Tibial nerve (tissue), 4 donors: ENCODE results near the gene GALNT18. TPM values are rescaled to one million over a fixed set of nuclear protein-coding genes. Genes with fewer than 3 reads are reported as not detected.

Source experiments
- DNase-seq, 2 donors: peaks; one replicate each; pipeline ENCODE4 v3.0.0-alpha.2; 2019; ENCODE audit warnings: low spot score in 2 of 2
- H3K27ac ChIP-seq, 4 donors: fragments of 200-600 bp; sonication (generic) in 3 of 4; one replicate each; pipeline ENCODE4 v1.5.1; 2017 to 2019; ENCODE audit warnings: mild to moderate bottlenecking in 1 of 4
- H3K27me3 ChIP-seq, 2 donors: fragments of 200-600 bp; sonication (generic) in 1 of 2; one replicate each; pipeline versions ENCODE4 v1.5.1 to v1.6.0; 2017 to 2019
- H3K36me3 ChIP-seq, 3 donors: fragments of 200-600 bp; sonication (generic); one replicate each; pipeline ENCODE4 v1.5.1; 2018 to 2019
- H3K4me1 ChIP-seq, 4 donors: fragments of 200-600 bp; sonication (generic) in 3 of 4; one replicate each; pipeline ENCODE4 v1.5.1; 2017 to 2019
- H3K4me3 ChIP-seq, 4 donors: fragments of 200-600 bp; sonication (generic) in 3 of 4; one replicate each; pipeline ENCODE4 v1.5.1; 2017 to 2019; ENCODE audit warnings: mild to moderate bottlenecking in 1 of 4, moderate library complexity in 1 of 4
- H3K9me3 ChIP-seq, 4 donors: fragments of 200-600 bp; sonication (generic) in 3 of 4; one replicate each; pipeline ENCODE4 v1.5.1; 2017 to 2019
- EP300 ChIP-seq, 2 donors: sonication (generic); formaldehyde crosslinking; IDR thresholded peaks; one replicate each; pipeline ENCODE4 v1.6.1; 2017; ENCODE audit warnings: antibody characterized with exemption in 2 of 2, mild to moderate bottlenecking in 1 of 2
- POLR2A ChIP-seq, 2 donors: fragments of 450-650 bp; IDR thresholded peaks; one replicate each; pipeline ENCODE4 v1.6.1; 2017; ENCODE audit warnings: antibody characterized with exemption in 2 of 2, mild to moderate bottlenecking in 2 of 2, moderate library complexity in 2 of 2
- WGBS, 2 donors: methylation state at CpG; one replicate each; pipeline ENCODE4 v1.1.5; 2018; 5-methylcytosine and 5-hydroxymethylcytosine counted together
- total RNA-seq, 4 donors: library from RNA; depleted of rRNA; stranded (reverse); fragments of >200 nt; gene quantifications; one replicate each; pipeline ENCODE4 v1.1.0, GENCODE V29; 2016
- TF ChIP-seq, protein P1 (sequence below), 5 experiments: fragments of 200-600 bp in 3 of 5; fragments of 450-650 bp in 2 of 5; sonication (generic) in 3 of 5; IDR thresholded peaks; one replicate each; pipeline ENCODE4 v1.5.1; 2016 to 2019; ENCODE audit warnings: antibody characterized with exemption in 5 of 5, mild to moderate bottlenecking in 3 of 5, moderate library complexity in 2 of 5

The GALNT18 gene
- total RNA-seq, 4 donors from 2014 or later, result 11.3 to 32.4 (median 23.9) TPM

- H3K36me3 ChIP-seq, result no peaks in the 10 kb centered on the region
- 95% methylated on average over 3 of the region's 3 CpGs for WGBS, 2 donors
- no peak for TF ChIP-seq POLR2A (IDR thresholded peaks at IDR 0.05)
- TF ChIP-seq, protein P1, sequence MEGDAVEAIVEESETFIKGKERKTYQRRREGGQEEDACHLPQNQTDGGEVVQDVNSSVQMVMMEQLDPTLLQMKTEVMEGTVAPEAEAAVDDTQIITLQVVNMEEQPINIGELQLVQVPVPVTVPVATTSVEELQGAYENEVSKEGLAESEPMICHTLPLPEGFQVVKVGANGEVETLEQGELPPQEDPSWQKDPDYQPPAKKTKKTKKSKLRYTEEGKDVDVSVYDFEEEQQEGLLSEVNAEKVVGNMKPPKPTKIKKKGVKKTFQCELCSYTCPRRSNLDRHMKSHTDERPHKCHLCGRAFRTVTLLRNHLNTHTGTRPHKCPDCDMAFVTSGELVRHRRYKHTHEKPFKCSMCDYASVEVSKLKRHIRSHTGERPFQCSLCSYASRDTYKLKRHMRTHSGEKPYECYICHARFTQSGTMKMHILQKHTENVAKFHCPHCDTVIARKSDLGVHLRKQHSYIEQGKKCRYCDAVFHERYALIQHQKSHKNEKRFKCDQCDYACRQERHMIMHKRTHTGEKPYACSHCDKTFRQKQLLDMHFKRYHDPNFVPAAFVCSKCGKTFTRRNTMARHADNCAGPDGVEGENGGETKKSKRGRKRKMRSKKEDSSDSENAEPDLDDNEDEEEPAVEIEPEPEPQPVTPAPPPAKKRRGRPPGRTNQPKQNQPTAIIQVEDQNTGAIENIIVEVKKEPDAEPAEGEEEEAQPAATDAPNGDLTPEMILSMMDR (IDR thresholded peaks at IDR 0.05), result no peak
- TF ChIP-seq EP300 (IDR thresholded peaks at IDR 0.05), result no peak
- no peaks in the 10 kb centered on the region for H3K27me3 ChIP-seq
- H3K9me3 ChIP-seq, result peaks cover 0 to 8% (median 0%) of the 10 kb centered on the region in 4 donors
- DNase-seq, result no peak
- no peak overlapping the region for H3K27ac ChIP-seq
- peaks cover 0 to 11% (median 0%) of the 10 kb centered on the region in 4 donors for H3K4me1 ChIP-seq
- H3K4me3 ChIP-seq, result no peak overlapping the region
Measured at GRCh38 chr11:11667056-11667455, 45.3 kb upstream of the GALNT18 start.

- peaks cover 0 to 11% (median 0%) of the 10 kb centered on the region in 4 donors for H3K4me1 ChIP-seq
- no peaks in the 10 kb centered on the region for H3K36me3 ChIP-seq
- H3K27ac ChIP-seq, result no peak overlapping the region
- no peak for DNase-seq
- 81 to 85% methylated on average over 1 of the region's 1 CpG for WGBS, 2 donors
- H3K27me3 ChIP-seq, result no peaks in the 10 kb centered on the region
- no peak overlapping the region for H3K4me3 ChIP-seq
- H3K9me3 ChIP-seq, result peaks cover 0 to 8% (median 0%) of the 10 kb centered on the region in 4 donors
- TF ChIP-seq, protein P1 (IDR thresholded peaks at IDR 0.05), result no peak
- TF ChIP-seq EP300 (IDR thresholded peaks at IDR 0.05) (no peak), POLR2A (IDR thresholded peaks at IDR 0.05) (no peak)
Measured at GRCh38 chr11:11665407-11665806, 43.6 kb upstream of the GALNT18 start.

- H3K4me3 ChIP-seq, result no peak overlapping the region
- peaks cover 0 to 8% (median 0%) of the 10 kb centered on the region in 4 donors for H3K9me3 ChIP-seq
- H3K27ac ChIP-seq, result no peak overlapping the region
- no peaks in the 10 kb centered on the region for H3K27me3 ChIP-seq
- H3K36me3 ChIP-seq, result no peaks in the 10 kb centered on the region
- WGBS, 2 donors, result 60 to 66% methylated on average over 4 of the region's 4 CpGs
- TF ChIP-seq EP300 (IDR thresholded peaks at IDR 0.05) (no peak), POLR2A (IDR thresholded peaks at IDR 0.05) (no peak)
- TF ChIP-seq, protein P1 (IDR thresholded peaks at IDR 0.05), result no peak
- peaks cover 0 to 2% (median 0%) of the 10 kb centered on the region in 4 donors for H3K4me1 ChIP-seq
- DNase-seq, result no peak
Measured at GRCh38 chr11:11663907-11664306, 42.1 kb upstream of the GALNT18 start.

DNA sequence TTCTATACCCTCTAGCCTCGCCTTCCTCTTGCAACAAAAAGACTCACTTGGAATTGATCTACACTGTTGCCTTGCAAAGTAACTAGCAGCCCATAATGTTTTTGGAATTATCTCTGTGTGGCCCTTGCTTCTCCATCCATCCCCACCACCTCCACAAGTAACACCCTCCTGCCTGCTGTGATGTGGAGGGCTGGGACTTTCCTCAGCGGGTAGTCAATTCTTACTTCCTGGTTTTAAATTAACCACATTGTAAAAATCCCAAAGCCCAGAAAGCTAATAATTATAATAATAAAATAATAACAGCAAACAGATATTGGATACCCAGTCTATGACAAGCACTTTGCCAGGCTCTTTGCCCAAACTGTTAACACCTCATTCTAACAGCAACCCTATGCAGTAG is 40.8 kb upstream of the GALNT18 start:
- H3K9me3 ChIP-seq, result peaks cover 0 to 8% (median 0%) of the 10 kb centered on the region in 4 donors
- no peak overlapping the region for H3K4me3 ChIP-seq
- TF ChIP-seq POLR2A (IDR thresholded peaks at IDR 0.05) (no peak), EP300 (IDR thresholded peaks at IDR 0.05) (no peak)
- TF ChIP-seq, protein P1 (IDR thresholded peaks at IDR 0.05), result no peak
- no peak for DNase-seq
- no peaks in the 10 kb centered on the region for H3K4me1 ChIP-seq
- no peaks in the 10 kb centered on the region for H3K27me3 ChIP-seq
- 88 to 90% methylated on average over 2 of the region's 2 CpGs for WGBS, 2 donors
- no peak overlapping the region for H3K27ac ChIP-seq
- no peaks in the 10 kb centered on the region for H3K36me3 ChIP-seq

- Histone ChIP-seq H3K36me3 (no peaks in the 10 kb centered on the region), H3K27ac (no peak overlapping the region), H3K9me3 (no peaks in the 10 kb centered on the region), H3K27me3 (no peaks in the 10 kb centered on the region), H3K4me3 (no peak overlapping the region), H3K4me1 (no peaks in the 10 kb centered on the region)
- 79 to 83% methylated on average over 7 to 9 of the region's 9 CpGs for WGBS, 2 donors
- DNase-seq, result no peak
- TF ChIP-seq POLR2A (IDR thresholded peaks at IDR 0.05) (no peak), EP300 (IDR thresholded peaks at IDR 0.05) (no peak)
- TF ChIP-seq, protein P1 (IDR thresholded peaks at IDR 0.05), result no peak
Measured at GRCh38 chr11:11661326-11662040, 39.7 kb upstream of the GALNT18 start.
